Natural killer cell (primary cell): ENCODE results near the gene OGFR. TPM values are rescaled to one million over a fixed set of nuclear protein-coding genes. Genes with fewer than 3 reads are reported as not detected.

Source experiments
- ATAC-seq, 3 donors: fragments of 150-1000 bp in 2 of 3; fragments of 200-7000 bp in 1 of 3; cut with Tn5 transposase; 1 replicate in 1 of 3; 2 replicates in 2 of 3; pipeline ENCODE4 v1.10.0; 2021; ENCODE audit warnings: mild to moderate bottlenecking in 2 of 3, moderate library complexity in 2 of 3
- DNase-seq, 2 donors: peaks; one replicate each; pipeline versions ENCODE4 v3.0.0 to v3.0.0-alpha.2; 2013 to 2021; ENCODE audit warnings: mixed read lengths in 1 of 2
- H3K27ac ChIP-seq: one replicate; pipeline ENCODE4 v1.5.1; 2013; ENCODE audit warnings: mild to moderate bottlenecking, low read length
- H3K27me3 ChIP-seq: one replicate; pipeline ENCODE4 v1.6.1; 2013; ENCODE audit warnings: low read length; ENCODE audit not compliant: control insufficient read depth, insufficient read depth
- H3K36me3 ChIP-seq: one replicate; pipeline ENCODE4 v1.6.1; 2013; ENCODE audit warnings: low read length; ENCODE audit not compliant: control insufficient read depth, insufficient read depth
- H3K4me1 ChIP-seq: one replicate; pipeline ENCODE4 v1.6.1; 2013; ENCODE audit warnings: low read length; ENCODE audit not compliant: control insufficient read depth, insufficient read depth
- H3K4me3 ChIP-seq: one replicate; pipeline ENCODE4 v1.5.1; 2013; ENCODE audit warnings: low read length
- H3K9me3 ChIP-seq: one replicate; pipeline ENCODE4 v1.6.1; 2013; ENCODE audit warnings: low read length; ENCODE audit not compliant: control insufficient read depth, insufficient read depth
- H3K27ac Mint-ChIP-seq, 2 donors: one replicate each; pipeline ENCODE4 v1.8.0; 2022; ENCODE audit warnings: mild to moderate bottlenecking in 2 of 2, mixed read lengths in 2 of 2, moderate library complexity in 1 of 2
- H3K27me3 Mint-ChIP-seq, 2 donors: one replicate each; pipeline ENCODE4 v1.8.0; 2022; ENCODE audit warnings: low read depth in 2 of 2, mixed read lengths in 2 of 2
- H3K36me3 Mint-ChIP-seq: one replicate; pipeline ENCODE4 v1.8.0; 2022; ENCODE audit warnings: mixed read lengths
- H3K4me1 Mint-ChIP-seq, 2 donors: one replicate each; pipeline ENCODE4 v1.8.0; 2022; ENCODE audit warnings: mixed read lengths in 2 of 2
- H3K4me3 Mint-ChIP-seq: one replicate; pipeline ENCODE4 v1.8.0; 2022; ENCODE audit warnings: mild to moderate bottlenecking, moderate library complexity, mixed read lengths
- H3K9me3 Mint-ChIP-seq, 2 donors: one replicate each; pipeline ENCODE4 v1.8.0; 2022; ENCODE audit warnings: mixed read lengths in 2 of 2
- CTCF ChIP-seq: fragments of 200-600 bp; IDR thresholded peaks from one replicate; pipeline ENCODE4 v1.8.0; 2022; ENCODE audit warnings: antibody characterized with exemption
- WGBS: methylation state at CpG from one replicate; pipeline ENCODE4 v1.1.7; 2013; ENCODE audit warnings: missing lambda C conversion rate; ENCODE audit not compliant: insufficient coverage; 5-methylcytosine and 5-hydroxymethylcytosine counted together
- intact Hi-C: fragments of 100-400 bp; cut with micrococcal nuclease; formaldehyde crosslinking; loops from one replicate; pipeline ENCODE4 v1.14.2; 2022
- total RNA-seq, 4 donors: library from RNA; stranded (reverse); fragments of 120-200 nt in 1 of 4; gene quantifications; one replicate each; pipeline versions ENCODE4 v1.2.3 to v1.2.4, GENCODE V29; 2013 to 2022

OGFR gene
- total RNA-seq, 3 donors from 2014 or later (not counting 1 experiment from before 2014, with no cell fraction given) = 71.0 to 84.0 (median 83.0) TPM

- no peaks in the 10 kb centered on the region for H3K27me3 ChIP-seq
- H3K9me3 ChIP-seq = no peaks in the 10 kb centered on the region
- 87% methylated on average over 11 of the region's 11 CpGs for WGBS
- no peaks in the 10 kb centered on the region for H3K36me3 Mint-ChIP-seq
- H3K27ac ChIP-seq = no peak overlapping the region
- DNase-seq (no peak), ATAC-seq (no peak)
- intact Hi-C loops = no loop called here
- no peaks in the 10 kb centered on the region for H3K27me3 Mint-ChIP-seq
- H3K4me3 Mint-ChIP-seq = no peak overlapping the region
- H3K4me1 ChIP-seq = no peaks in the 10 kb centered on the region
- TF ChIP-seq CTCF = no peak
- H3K27ac Mint-ChIP-seq = no peak overlapping the region
- H3K4me3 ChIP-seq = no peak overlapping the region
- H3K4me1 Mint-ChIP-seq = no peaks in the 10 kb centered on the region
- no peaks in the 10 kb centered on the region for H3K9me3 Mint-ChIP-seq
- H3K36me3 ChIP-seq = no peaks in the 10 kb centered on the region
Observed at GRCh38 chr20:62785393-62785792, 19.2 kb upstream of the OGFR start.

GRCh38 chr20:62786157-62786556, 18.5 kb upstream of the OGFR start:
- Histone ChIP-seq H3K36me3 (no peaks in the 10 kb centered on the region), H3K9me3 (no peaks in the 10 kb centered on the region), H3K4me3 (no peak overlapping the region), H3K4me1 (peaks cover under 1% of the 10 kb centered on the region), H3K27ac (no peak overlapping the region), H3K27me3 (no peaks in the 10 kb centered on the region)
- WGBS = 85% methylated on average over 13 of the region's 13 CpGs
- H3K27me3 Mint-ChIP-seq = no peaks in the 10 kb centered on the region
- no peak for TF ChIP-seq CTCF
- no peak for ATAC-seq
- no peak for DNase-seq
- H3K9me3 Mint-ChIP-seq = no peaks in the 10 kb centered on the region
- no peak overlapping the region for H3K27ac Mint-ChIP-seq
- H3K4me1 Mint-ChIP-seq = no peaks in the 10 kb centered on the region
- no peak overlapping the region for H3K4me3 Mint-ChIP-seq
- intact Hi-C loops = no loop called here
- no peaks in the 10 kb centered on the region for H3K36me3 Mint-ChIP-seq

GRCh38 chr20:62787321-62787720, 17.3 kb upstream of the OGFR start:
- Histone ChIP-seq H3K27me3 (no peaks in the 10 kb centered on the region), H3K4me1 (peaks cover 3% of the 10 kb centered on the region), H3K27ac (no peak overlapping the region), H3K4me3 (no peak overlapping the region), H3K36me3 (no peaks in the 10 kb centered on the region), H3K9me3 (no peaks in the 10 kb centered on the region)
- intact Hi-C loops = no loop called here
- Mint-ChIP-seq H3K9me3 (no peaks in the 10 kb centered on the region), H3K4me1 (peaks cover 6% of the 10 kb centered on the region in 2 donors), H3K36me3 (no peaks in the 10 kb centered on the region), H3K4me3 (no peak overlapping the region), H3K27ac (no peak overlapping the region), H3K27me3 (no peaks in the 10 kb centered on the region)
- TF ChIP-seq CTCF = no peak
- no peak for ATAC-seq
- WGBS = 45% methylated on average over 6 of the region's 7 CpGs
- DNase-seq = no peak

GRCh38 chr20:62787866-62788265, 16.8 kb upstream of the OGFR start:
- Histone ChIP-seq H3K4me3 (no peak overlapping the region), H3K27me3 (no peaks in the 10 kb centered on the region), H3K27ac (no peak overlapping the region), H3K4me1 (peaks cover 4% of the 10 kb centered on the region), H3K36me3 (no peaks in the 10 kb centered on the region), H3K9me3 (no peaks in the 10 kb centered on the region)
- Mint-ChIP-seq H3K9me3 (no peaks in the 10 kb centered on the region), H3K27ac (no peak overlapping the region), H3K4me1 (peaks cover 6 to 10% of the 10 kb centered on the region in 2 donors), H3K27me3 (no peaks in the 10 kb centered on the region), H3K36me3 (no peaks in the 10 kb centered on the region), H3K4me3 (no peak overlapping the region)
- ATAC-seq (no peak), DNase-seq (no peak)
- TF ChIP-seq CTCF = no peak
- 80% methylated on average over 5 of the region's 5 CpGs for WGBS
- intact Hi-C loops = no loop called here
